LNCaP clone FGC (cell line): ENCODE data around the gene ATP8A2.

Source experiments
- DNase-seq: peaks from one replicate; pipeline ENCODE4 v3.0.0-alpha.2; 2011; ENCODE audit warnings: low read depth
- H3K4me3 ChIP-seq: 2 replicates; pipeline ENCODE4 v1.5.1; 2011; ENCODE audit warnings: mild to moderate bottlenecking, low read depth, low read length, control low read depth
- TF ChIP-seq, protein P1 (sequence below): IDR thresholded peaks from 2 replicates; pipeline ENCODE4 v1.5.1; 2012; ENCODE audit warnings: mild to moderate bottlenecking; ENCODE audit not compliant: control insufficient read depth, insufficient read depth; ENCODE audit errors: extremely low read depth

Gene ATP8A2

DNA sequence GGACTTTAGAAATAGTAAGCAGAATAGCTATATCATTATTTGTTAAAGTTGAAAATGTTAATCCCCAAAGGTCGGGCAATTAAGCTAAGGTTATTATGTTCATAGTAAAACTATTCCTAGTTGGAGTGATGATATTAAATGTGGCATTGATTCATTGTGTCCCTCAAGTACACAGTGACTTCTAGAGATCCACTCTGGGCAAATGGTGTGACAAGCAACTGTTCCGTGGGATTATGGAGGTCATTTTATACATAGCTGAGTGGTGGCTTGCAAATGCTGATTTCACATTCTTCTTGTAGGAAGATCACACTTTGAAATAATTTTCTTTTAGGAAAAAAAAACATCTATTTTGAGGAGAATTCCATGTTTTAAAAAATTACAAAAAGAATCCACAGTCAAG lies 317.8 kb downstream of the ATP8A2 start:
- TF ChIP-seq, protein P1, sequence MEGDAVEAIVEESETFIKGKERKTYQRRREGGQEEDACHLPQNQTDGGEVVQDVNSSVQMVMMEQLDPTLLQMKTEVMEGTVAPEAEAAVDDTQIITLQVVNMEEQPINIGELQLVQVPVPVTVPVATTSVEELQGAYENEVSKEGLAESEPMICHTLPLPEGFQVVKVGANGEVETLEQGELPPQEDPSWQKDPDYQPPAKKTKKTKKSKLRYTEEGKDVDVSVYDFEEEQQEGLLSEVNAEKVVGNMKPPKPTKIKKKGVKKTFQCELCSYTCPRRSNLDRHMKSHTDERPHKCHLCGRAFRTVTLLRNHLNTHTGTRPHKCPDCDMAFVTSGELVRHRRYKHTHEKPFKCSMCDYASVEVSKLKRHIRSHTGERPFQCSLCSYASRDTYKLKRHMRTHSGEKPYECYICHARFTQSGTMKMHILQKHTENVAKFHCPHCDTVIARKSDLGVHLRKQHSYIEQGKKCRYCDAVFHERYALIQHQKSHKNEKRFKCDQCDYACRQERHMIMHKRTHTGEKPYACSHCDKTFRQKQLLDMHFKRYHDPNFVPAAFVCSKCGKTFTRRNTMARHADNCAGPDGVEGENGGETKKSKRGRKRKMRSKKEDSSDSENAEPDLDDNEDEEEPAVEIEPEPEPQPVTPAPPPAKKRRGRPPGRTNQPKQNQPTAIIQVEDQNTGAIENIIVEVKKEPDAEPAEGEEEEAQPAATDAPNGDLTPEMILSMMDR = no peak

DNA sequence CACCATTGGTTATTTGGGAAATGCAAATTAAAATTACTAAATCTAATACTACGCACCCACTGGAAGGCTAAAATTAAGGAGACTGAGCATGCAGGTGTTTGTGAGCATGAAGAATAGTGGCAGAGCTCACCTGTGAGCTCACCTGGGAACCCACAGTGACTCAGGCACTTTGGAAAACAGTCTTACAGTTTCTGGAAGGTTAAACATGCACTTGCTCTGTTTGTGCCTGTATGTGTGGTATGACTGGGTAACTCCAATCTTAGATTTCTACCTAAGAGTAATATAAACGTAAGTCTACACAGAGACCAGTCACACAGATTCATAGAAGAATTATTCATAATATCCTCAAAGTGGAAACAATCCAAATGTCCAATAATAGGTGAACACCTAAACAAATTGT lies 318.8 kb downstream of the ATP8A2 start:
- TF ChIP-seq, protein P1 = no peak
- no peak for DNase-seq
- H3K4me3 ChIP-seq = no peak overlapping the region

More for the DNA sequence above, 317.8 kb downstream of the ATP8A2 start:
- H3K4me3 ChIP-seq = no peak overlapping the region
- no peak for DNase-seq

DNA sequence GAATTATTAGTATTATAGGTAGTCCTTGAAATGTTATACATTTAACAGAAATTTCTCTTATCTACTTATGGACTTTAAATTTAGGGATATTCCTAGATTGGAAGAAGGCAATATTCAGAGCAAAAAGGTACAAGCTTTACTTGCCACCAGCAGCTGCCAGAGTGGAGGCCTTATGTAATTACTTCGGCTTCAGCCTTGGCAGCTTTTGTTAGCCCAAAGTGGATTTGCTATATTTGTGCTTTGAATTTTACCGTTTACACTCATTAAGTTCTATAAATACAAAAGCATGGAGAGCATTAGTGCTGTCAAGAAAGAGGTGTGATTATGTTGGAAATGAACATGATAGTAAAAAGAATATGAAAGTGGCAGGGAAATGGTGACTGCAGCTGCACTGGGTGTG lies 319.9 kb downstream of the ATP8A2 start:
- TF ChIP-seq, protein P1 = no peak
- DNase-seq = no peak
- H3K4me3 ChIP-seq = no peak overlapping the region

DNA sequence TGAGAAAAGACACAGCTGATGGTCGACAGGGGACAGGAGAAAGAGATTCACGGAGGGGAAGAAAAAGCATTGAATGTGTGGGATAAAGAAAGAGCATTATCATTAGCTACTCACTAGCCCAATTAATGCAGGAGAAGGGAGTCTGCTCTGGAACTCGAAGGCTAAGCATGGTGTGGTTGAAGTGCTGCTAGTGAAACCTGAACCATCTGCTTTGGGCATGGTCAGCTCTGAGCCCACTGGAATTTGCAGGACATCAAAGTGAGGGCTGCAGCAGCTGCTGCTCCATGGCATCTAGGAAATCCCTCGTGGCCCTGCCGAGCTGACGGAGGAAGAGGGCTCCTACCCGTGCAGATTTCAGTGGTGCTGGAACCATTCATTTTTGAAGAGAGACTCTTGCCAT lies 320.3 kb downstream of the ATP8A2 start:
- TF ChIP-seq, protein P1 = no peak
- H3K4me3 ChIP-seq = no peak overlapping the region
- DNase-seq = no peak

DNA sequence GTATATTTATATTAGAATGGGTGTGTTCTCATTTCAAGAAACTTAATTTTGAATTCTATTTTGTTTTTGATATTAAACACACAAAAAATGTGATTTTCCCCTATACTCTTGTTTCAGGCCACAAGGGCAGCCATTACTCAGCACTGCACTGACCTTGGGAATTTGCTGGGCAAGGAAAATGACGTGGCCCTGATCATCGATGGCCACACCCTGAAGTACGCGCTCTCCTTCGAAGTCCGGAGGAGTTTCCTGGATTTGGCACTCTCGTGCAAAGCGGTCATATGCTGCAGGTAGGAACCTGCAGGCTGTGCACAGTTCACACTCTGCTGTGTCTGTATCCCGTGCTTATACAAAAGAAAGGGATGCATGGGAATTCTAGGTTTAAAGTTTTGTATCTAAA lies 327.3 kb downstream of the ATP8A2 start:
- TF ChIP-seq, protein P1 = no peak
- no peak for DNase-seq
- H3K4me3 ChIP-seq = no peak overlapping the region

DNA sequence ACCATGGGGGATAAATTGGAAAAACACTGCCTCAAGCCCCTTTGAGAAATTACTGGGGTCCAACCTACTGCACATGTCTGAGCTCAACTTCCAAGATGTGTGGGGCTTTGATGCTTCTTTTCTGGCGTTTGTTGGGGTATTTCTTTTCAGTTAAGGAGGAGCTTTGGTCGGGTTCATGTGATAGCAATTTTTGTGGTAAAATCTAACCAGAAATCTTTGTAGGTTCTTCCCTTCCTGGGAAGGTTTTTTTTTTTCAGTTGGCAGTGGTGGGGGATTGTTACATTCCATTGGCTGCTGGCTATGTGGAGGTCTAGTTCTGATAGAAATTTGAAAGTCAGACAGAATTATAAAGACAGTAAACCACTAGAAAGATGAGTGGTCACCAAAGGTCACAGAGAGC lies 327.8 kb downstream of the ATP8A2 start:
- TF ChIP-seq, protein P1 = no peak
- no peak for DNase-seq
- H3K4me3 ChIP-seq = no peak overlapping the region

DNA sequence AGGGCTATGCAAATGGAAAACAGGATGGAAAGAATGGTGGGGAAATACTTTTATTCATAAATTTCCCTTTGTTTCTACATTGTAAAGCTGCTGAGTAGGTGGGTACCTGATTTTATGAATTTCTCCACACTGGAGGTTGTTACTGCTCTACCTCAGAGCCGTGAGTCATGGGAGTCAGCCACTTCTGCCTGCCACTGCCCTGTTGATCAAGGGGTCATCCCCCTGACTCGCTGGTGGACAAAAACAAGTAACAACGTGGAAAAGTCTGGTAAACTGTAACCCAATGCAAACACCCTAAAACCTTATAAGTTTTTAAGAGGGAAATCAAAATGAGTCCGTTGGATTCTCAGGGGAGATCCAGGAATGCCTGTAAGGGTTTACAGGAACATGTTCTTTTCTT lies 329.5 kb downstream of the ATP8A2 start:
- H3K4me3 ChIP-seq = no peak overlapping the region
- DNase-seq = no peak
- TF ChIP-seq, protein P1 = no peak
